Fibroblast of skin of right biceps (primary cell): ENCODE measurements around the gene ACTG2.
"Not testable (repeated sequence)": the region's sequence is repeated elsewhere in the genome, so short reads cannot be mapped to it uniquely, and the experiment has no call there.

Experiments used
- DNase-seq: peaks from one replicate; pipeline ENCODE4 v3.0.0-alpha.2; 2013

Gene ACTG2

DNA sequence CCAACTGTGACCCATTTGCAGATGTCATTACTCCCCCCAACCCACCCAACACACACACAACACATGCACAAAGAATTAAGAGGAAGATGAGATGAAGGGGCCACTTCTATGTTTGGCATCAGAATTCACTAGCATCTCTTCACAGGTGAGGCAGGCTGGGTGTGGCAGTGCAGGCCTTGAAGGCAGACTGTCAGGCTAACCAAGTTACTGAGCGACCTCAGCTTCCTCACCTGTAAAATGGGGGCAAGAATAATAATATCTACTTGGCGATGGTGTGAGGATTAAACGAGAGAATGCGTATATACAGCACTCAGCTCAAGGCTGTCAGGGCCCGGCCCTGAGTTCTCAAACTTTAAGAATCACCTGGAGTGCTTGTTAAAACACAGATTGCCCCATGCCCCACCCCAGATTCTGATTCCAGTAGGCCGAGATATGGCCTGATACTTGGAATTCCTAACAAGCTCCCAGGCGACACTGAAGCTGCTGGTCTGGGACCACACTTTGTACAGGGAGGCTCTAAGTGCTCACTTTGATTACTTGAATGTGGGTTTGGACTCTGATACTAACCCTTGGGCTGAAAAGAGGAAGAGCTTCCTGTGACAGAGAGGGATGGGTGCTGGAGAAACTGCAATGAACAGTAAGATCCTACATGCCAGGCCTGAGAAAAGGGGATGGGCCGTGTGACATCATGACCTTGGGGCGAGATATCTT lies 1.1 kb downstream of the ACTG2 start:
- DNase-seq: no peak

DNA sequence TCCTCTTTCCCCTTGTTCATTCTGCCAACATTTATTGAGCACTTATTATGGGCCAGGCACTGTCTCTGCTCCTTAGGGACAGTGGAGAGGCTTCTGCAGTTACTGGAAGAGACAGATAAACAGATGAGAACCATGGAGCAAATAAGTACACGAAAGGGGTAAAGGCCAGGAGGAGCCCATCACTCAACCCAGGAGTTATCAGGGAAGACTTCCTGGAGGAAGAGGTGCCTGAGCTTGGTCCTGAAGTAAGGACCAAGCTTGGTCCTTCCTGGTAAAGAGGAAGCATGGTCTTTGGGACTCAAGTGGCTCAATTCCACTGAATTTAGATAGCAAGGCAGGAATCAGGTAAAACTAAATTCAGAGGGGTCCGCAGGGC lies 1.7 kb downstream of the ACTG2 start:
- DNase-seq: no peak

DNA sequence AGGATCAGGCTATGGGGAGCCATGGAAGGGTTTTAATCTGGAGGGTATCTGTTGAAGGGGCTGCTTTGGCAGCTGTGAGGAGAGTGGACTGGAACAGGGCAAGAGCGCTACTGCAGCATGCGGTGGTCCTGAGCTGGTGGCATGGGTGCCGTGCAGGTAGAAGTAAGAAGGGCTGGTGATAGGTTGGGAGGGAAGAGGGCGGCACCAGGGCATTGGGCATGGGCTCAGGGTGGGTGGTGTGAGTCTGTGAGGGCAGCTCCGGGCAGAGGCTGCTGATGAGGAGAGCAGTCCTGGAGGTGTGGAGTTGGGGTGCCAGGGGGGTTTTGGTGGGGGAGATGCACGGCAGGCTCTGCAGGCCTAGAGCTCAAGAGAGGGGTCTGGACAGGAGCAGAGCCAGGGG lies 2.1 kb downstream of the ACTG2 start:
- no peak for DNase-seq

DNA sequence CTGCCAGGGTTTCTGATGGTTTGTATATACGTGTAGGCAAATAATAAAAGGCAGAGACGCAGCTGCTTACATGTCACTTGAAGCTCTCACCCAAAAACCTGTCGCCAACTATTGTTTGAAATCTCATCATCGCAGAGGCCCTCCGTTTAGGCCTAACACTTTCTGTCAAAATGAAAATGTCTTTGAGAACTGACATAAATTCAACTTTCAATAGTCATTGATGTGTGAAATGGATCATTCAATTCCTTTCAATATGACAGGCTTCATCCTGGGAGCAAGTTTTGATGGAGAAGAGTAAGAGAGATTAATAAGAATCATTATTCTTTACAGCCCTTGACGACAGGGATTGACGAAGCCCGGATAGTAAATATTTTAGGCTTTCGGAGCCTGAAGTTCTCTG lies 2.7 kb downstream of the ACTG2 start:
- DNase-seq: no peak

DNA sequence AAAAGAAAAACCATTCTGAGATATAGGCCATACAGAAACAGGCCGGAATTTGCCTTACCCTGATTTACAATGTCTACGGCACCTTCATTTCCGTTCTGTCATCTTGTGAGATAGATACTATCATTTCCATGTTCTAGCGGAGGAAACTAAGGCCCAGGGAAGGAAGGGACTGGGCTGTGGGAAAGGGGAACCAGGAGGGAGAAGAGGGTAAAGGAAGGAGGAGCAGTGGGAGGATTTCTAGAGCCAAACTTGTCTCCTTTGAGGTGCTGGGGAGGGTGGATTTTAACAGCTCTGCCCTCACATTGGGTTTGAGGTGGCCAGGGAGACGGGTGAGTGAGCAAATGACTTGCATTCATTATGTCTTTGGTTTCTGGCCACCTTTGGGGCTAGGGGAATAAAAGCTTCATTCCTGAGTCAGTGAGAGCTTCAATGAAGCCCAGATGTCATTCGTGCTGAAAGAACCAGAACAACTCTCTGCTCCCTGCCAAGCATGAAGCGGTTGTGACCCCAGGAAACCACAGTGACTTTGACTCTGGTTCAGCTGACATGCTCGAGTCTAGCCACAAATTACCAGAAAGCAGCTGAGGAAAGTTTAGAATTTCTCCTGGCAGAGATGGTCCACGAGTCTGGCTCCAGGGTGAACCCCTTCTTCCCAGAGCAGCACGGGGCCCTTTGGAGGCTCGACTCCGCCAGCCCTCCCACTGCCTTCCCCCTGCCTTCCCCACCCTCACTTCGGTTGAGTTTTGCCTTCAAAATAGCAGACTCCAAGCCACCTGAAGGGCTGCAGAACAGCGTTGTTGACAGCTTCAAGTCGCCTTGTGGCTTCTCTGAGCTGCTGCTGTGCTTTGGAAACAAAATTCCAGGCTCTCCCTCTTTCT lies 3.8 kb downstream of the ACTG2 start:
- DNase-seq: peak; percentile 94

DNA sequence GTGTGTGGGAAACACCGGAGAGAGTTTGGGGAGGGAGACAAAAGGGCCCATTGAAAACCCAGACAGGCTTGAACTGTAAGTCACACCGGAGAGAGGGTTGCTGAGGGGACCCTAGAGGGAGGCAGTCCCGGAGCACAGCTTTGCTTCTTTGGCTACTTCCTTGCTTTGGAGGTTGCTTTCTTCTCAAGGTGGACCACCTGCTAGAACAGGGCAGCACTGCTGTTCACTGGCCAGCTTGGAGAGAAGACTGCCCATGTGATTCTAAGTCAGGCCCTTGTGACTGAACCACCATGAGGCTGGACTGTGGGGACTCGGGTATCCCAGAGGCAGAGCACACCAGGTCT lies 4.4 kb downstream of the ACTG2 start:
- DNase-seq: no peak

DNA sequence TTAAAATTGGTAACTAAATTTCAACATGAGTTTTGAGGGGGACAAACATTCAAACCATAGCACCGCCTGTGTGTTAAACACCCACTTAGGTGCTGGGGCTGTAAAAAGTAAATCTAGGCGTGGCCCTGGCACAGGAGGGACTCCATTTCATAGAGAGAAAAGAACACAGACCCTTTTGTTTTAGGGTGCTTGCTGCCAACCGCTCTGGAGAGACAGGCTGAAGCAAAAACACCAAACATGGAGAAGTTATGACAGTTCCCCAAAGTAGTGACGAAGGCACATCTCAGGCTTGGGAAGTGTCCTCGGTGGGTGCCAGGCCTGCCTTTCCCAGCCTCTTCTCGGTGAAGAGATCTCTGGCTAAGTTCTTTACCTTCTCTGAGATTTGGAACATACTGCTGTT lies 5.1 kb downstream of the ACTG2 start:
- no peak for DNase-seq

DNA sequence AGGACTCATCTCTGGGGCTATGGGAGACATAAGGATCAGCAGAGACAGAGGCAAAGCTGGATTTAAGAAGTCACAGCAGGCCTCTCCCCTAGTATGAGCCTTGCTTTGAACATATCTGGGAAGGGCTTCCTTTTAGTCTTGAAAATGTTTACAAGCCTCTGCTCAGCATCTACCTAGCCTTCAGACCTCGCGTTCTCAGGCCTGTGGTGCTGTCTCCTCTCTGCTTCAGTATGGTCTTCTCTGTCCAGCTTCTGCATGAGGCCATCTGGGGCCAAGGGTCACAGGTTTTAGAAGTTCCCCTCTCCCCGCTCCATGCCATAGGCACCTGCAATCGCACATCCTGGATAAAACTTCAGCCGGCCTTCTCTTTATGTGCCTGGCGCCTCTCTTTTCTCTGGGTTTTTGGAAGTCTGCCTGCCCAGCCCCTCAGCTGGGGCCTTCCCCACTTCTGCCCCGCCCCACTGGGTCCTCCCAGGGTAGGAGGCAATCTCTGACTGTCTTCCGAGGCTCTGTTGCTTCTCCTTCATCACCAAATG lies 7.1 kb downstream of the ACTG2 start:
- DNase-seq: no peak

DNA sequence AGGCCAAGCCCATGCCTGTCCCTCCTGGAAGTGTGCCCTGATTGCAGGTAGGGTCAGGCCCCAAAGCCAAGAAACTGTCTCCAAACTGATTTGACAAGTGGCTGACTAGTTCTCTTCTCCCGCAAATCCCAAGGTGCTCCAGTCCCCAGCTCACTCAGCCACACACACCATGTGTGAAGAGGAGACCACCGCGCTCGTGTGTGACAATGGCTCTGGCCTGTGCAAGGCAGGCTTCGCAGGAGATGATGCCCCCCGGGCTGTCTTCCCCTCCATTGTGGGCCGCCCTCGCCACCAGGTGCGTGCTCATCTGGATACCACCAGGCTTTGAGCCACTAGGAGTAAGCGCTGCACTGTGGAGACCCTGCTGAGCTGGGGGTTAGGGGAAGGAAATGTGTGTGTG lies 8.3 kb downstream of the ACTG2 start:
- no peak for DNase-seq

DNA sequence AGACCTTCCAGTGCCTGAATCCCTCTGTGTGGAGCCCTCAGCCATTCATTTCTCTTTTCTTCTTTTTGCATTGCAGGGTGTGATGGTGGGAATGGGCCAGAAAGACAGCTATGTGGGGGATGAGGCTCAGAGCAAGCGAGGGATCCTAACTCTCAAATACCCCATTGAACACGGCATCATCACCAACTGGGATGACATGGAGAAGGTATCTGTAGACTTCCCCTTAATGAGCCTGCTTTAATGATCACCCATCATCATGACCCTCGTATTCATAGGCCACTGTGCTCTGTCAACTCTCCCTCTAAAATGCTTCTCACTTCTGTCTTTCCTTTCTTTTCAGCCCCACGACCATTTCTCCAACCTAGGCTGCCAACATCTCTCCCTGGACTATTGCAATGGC lies 9.5 kb downstream of the ACTG2 start:
- DNase-seq: no peak

DNA sequence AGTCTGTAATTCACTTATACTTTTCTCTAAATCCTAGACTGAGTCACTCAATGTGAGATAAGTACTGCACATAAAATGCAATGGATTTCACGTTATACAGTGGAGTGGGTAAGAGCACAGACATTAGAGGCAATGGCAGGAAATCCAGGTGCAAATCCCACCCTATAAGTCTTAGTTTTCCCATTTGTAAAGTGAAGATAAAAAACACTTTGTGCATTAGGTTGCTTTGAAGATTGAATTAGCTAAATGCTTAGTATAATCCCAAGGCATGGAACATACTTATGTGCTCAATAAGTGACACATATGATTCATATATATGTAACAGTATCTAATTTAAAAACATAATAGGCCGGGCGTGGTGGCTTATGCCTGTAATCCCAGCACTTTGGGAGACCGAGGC lies 10.5 kb downstream of the ACTG2 start:
- no peak for DNase-seq

DNA sequence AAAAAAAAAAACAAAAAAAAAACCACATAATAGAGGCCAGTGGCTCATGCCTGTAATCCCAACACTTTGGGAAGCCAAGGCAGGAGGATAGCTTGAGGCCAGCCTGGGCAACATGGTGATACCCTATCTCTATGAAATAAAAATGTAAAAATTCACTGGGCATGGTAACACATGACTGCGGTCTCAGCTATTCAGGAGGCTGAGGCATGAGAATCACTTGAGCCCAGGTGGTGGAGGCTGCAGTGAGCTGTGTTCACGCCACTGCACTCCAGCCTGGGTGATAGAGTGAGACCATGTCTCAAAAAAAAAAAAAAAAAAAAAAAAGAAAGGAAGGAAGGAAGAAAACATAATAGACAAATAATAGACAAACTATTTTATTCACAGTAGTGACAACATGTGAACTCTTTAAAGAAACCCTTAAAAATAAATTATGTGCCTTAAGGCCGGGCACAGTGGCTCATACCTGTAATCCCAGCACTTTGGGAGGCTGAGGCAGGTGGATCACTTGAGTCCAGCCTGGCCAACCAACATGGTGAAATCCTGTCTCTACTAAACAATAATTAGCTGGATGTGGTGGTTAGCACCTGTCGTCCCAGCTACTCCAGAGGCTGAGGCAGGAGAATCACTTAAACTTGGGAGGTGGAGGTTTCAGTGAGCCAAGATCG lies 11.3 kb downstream of the ACTG2 start:
- DNase-seq: not testable (repeated sequence)

DNA sequence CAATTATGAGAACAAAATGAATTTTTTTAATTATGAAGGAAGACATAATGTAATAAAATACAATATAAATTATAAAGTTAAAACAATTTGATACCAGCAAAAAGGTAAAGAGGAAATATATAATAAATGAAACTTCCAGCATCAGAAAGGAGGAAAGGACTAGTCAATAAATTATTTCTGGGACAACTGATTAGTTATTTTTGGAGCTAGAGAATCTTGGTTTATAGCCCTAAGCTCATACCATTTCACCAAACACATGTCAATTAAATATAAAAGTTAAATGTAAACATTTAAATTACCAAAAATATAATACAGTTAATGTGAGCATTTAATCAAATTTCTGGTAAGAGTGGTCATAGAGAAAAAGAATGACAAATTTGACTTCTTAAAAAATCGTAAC lies 12.1 kb downstream of the ACTG2 start:
- DNase-seq: no peak

DNA sequence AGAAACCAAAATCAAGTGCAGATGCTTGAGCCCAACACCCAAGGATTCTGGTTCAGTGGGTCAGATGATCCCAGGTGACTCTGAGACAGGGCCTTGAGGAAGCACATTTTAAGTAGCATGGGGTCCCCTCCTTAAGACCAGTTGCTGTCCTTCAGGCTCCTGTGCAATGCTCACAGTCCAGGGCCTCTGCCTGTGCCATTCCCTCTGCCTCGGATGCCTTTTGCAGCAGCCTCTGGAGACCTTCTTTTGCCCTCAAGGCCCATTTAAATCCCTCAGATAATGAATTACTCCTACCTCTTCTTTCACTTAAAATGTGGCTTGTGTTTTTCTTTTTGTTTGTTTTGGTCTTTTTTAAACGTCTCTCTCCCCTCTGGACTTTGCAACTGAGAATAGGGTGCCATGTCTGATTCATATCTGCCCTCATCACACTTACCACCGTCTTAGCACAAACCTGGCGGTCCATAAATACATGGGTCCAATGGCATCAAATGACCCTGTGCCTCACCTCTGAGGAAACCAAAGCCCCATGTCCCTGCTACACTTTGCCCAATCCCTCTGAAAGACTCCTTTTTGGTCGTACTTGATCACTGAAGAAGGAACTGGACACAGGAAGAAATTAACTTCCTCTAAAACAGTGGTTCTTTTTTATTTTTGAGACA lies 14.2 kb downstream of the ACTG2 start:
- no peak for DNase-seq

DNA sequence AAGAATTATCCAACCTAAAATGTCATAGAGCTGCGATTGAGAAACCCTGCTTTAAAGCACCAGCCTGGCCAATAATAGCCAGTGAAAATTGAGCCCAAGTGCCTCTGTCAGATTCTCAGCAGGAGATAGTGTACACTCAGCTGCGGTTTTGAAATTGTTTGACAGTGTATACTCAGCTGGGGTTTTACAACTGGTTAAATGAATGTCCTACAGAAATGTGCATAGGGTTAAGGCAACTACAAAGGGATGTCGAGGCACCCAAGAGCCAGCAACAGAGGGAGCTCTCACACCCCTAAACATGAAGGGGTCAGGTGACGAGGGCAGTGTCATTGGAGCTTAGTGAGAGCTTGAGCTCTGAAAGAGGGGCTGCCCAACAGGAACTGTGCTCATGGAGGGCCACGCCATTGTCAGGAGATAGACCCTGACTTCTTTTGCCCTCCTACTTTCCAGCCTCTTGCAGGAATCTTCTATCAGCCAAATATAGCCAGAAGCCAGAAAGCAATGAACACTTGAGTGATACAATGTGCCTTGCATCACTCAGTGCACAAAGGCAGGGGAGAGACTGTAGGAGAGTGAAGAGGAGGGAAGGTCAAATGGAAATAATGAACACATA lies 15.1 kb downstream of the ACTG2 start:
- peak; percentile 21 for DNase-seq

DNA sequence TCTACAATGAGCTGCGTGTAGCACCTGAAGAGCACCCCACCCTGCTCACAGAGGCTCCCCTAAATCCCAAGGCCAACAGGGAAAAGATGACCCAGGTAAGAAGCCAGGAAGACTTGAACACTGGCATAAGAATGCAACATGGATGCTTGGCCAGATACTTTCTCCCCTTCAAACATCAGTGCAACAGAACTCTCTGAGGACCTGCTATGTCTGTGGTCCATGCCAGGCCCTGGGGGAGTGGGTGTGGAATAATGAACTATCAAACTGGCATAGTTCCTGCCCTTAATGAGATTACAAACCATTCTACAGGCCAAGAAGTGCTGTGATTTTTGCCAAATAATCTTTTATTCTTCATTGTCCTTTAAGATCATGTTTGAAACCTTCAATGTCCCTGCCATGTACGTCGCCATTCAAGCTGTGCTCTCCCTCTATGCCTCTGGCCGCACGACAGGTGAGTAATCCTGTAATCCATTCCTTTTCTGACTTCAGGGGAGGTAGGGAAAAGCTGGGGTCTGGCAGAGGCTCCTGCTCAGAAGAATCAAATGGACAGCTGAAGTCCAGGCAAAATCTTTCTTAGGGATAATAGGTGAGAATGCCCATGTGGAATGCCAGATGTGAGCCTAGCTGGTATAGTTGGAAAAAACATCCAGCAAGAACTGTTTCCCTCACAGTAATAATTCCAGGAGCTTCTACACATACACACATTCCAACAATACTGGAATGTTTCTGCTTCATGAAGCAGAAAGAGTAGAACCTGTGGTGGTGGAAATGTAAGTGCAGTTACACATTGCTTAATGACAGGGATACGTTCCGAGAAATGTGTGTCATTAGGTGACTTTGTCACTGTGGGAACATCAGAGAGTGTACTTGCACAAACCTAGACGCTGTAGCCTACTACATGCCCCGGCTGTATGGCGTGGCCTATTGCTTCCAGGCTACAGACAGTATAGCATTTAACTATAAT lies 16.2 kb downstream of the ACTG2 start:
- no peak for DNase-seq

DNA sequence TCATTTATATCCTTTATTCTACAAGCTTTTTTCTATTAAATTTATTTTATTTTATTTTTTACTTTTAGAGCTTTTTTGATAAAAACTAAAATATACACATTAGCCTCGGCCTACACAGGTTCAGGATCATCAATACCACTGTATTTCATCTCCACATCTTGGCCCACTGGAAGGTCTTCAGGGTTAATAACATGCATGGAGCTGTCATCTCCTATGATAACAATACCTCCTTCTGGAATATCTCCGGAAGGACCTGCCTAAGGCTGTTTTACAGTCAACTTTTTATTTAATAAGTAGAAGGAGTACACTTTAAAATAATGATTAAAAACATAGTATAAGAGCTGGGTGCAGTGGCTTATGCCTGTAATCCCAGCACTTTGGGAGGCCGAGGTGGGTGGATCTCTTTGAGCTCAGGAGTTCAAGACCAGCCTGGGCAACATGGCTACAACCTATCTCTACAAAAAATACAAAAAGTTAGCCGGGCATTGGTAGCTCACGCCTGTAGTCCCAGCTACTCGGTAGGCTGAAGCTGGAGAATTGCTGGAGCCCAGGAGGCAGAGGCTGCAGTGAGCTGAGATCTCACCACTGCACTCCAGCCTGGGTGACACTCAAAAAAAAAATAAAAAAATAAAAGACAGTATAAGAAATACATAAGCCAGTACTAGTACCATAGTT lies 18.2 kb downstream of the ACTG2 start:
- no peak for DNase-seq

DNA sequence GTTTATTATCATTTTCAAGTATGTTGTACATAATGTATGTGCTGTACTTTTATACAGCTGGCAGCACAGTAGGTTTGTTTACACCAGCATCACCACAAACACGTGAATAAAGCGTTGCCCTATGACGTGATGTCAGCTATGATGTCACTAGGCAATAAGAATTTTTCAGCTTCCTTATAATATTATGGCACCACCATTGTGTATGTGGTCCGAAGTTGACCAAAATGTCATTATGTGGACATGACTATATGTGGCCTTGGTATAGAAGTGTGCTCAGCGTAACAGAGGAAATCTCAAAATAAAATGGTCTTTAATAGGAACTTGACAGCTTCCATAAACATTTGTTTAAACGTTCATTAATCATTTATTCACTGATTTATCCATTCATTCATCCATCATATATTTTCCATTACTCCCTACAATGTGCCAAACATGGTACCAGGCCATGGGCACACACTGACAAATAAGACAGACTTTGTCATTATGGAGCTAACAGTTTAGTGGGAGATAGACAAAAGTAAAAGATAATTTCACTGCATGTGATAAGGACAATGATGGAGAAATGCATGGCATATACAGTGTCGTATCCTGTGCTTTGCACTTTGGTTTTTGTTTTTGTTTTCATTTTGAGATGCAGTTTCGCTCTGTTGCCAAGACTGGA lies 18.9 kb downstream of the ACTG2 start:
- DNase-seq: no peak

DNA sequence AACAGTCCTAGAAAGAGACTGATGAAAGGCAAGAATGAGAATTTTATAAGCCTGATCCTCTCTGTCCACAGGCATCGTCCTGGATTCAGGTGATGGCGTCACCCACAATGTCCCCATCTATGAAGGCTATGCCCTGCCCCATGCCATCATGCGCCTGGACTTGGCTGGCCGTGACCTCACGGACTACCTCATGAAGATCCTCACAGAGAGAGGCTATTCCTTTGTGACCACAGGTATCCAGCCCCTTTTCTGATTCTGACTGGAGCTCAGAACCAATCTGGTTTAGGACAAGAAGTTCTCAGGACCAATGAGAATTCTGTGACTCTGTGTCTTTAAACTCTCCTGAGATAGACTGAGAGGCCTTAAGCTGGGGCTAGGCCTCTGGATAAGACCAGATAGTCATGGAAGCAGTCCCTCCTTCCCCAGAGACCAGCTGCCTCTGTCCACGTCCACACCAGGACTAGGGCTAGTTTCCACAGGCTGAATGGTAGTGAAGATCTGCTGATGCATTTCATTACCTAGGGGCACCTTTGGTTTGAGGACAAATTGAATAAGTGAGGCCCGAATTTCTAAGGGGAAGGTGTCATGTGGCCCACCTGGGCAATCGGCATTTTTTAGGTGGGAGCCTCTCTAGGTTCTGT lies 20.7 kb downstream of the ACTG2 start:
- DNase-seq: no peak

DNA sequence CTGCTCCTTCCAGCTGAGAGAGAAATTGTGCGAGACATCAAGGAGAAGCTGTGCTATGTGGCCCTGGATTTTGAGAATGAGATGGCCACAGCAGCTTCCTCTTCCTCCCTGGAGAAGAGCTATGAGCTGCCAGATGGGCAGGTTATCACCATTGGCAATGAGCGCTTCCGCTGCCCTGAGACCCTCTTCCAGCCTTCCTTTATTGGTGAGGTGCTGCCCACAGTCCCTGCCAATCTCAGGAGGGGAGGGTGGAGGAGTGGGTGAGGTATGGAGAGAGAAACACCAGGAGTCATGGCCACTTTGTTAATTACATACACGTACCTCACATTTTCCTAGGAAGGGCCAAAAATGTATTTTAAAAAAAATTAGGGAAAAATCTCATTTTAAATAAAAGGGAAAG lies 21.9 kb downstream of the ACTG2 start:
- no peak for DNase-seq
